GM18867 (cell line): Measurements from ENCODE around the gene ENAH.
A peak's percentile ranks its signal among the peaks of the same experiment; 100 is the strongest.

Source experiments
- ATAC-seq: cut with Tn5 transposase; IDR thresholded peaks from one replicate; pipeline ENCODE4 v1.9.1; 2021; ENCODE audit warnings: mild to moderate bottlenecking, moderate library complexity; ENCODE audit not compliant: unreplicated experiment

Gene ENAH

DNA sequence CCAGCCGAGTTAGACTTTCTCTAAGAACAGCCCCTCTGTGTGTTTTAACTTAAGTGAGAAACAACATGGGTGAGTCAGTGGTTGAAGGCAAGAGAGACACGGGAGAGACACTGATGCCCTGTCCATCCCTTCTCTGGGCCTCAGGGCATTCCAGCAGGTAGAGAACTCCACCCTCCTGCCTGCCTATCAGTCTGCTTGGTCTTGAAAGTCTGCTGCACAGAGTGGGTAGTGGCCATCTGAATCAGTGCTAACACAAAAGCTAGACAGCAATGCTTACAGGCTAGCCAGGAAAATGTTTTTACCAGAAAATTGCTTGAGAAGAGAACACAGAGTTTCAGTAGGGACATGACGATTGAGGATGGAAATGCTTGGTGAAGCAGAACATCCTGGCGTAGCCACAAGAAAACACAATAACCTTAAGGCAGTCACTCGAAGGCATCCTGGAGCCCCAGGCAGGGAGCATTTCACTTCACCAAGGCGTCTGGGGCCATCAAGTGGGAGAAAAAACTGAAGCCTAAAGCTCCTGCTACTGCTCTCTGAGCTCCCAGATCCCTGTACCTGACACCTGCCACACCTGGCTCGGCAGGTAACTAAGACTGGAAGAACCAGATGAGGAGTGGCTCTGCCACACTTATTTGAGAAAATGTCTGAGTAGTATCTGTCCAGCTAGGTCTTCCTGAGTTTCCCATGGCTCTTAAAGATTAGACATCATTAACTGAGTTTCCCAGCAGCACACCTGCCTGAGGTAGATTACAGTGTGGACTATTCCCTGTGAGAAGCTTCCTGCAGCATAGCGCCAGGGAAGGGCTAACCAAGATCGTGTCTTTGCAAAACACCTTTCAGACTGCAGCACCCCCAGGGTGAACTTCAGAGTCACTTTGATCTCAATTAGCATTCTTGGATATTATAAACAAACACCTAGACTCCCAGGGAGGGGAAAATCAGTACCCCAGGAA lies 207.0 kb downstream of the ENAH start:
- ATAC-seq: no peak

GRCh38 chr1:225442123-225442505 lies 210.8 kb downstream of the ENAH start:
- no peak for ATAC-seq

GRCh38 chr1:225441314-225442122 lies 211.4 kb downstream of the ENAH start:
- peak; percentile 27 for ATAC-seq

DNA sequence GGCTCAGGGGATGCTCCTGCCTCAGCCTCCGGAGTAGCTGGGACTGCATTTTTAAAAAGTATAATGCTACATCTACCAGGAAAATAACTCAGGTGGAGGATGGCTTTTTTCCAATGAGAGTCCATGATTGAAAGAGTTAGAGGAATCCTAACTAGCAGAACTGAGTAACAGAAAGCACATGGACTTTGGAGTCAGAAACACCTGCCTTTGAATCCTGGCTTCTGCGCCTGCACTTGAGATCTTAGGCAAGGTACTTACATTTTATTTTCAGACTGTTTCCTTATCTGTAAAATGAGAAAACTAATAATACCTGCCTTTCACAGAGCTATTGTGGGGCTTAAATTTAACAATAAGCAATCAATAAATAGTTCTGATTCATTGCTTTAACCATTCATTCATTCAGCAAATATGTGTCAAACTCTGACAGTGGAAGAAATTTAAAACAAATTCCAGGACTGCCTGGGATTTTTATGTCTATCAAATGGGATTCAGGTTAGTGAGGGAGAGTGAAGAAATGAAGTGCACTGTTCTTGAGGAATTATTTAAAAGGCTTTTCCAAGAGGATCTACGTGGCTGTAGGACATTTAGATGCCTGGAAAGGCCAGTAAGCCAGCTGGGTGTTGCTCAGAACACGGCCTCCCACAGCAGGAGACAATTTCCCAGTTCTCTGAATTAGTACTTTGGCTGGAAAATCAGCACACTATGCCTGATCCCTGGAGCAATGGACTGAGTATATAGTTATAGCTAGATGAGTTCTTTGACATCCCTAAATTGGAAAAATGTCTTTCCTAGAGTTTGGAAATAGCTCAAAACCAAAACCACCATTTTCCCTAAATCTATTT lies 212.3 kb downstream of the ENAH start:
- ATAC-seq: no peak

GRCh38 chr1:225437710-225438437 lies 215.0 kb downstream of the ENAH start:
- ATAC-seq: no peak
